NOMO-1 treated with dmso at 0.1 percent for 144 hours (cell line): ENCODE measurements around the gene RALGAPA1.
"Not testable (repeated sequence)": the region's sequence is repeated elsewhere in the genome, so short reads cannot be mapped to it uniquely, and the experiment has no call there.

Experiments used
- DNase-seq: peaks from one replicate; lab custom pipeline; 2025; ENCODE audit not compliant: unreplicated experiment; lab: John Stamatoyannopoulos, UW

Gene RALGAPA1

GRCh38 chr14:35704793-35705493 is 104.2 kb downstream of the RALGAPA1 start:
- DNase-seq = no peak

GRCh38 chr14:35701531-35701930 is 107.6 kb downstream of the RALGAPA1 start:
- no peak for DNase-seq

- DNase-seq = no peak
These were observed 109.2 kb downstream of the RALGAPA1 start for GRCh38 chr14:35699791-35700444.

GRCh38 chr14:35696575-35696974 is 112.5 kb downstream of the RALGAPA1 start:
- no peak for DNase-seq

GRCh38 chr14:35696119-35696518 is 113.0 kb downstream of the RALGAPA1 start:
- no peak for DNase-seq

- no peak for DNase-seq
These were observed 113.4 kb downstream of the RALGAPA1 start for GRCh38 chr14:35695647-35696046.

GRCh38 chr14:35695072-35695471 is 114.0 kb downstream of the RALGAPA1 start:
- DNase-seq = no peak

- DNase-seq = no peak
These were observed 120.1 kb downstream of the RALGAPA1 start for GRCh38 chr14:35689000-35689460.

GRCh38 chr14:35688126-35688826 is 120.8 kb downstream of the RALGAPA1 start:
- no peak for DNase-seq

- peak; percentile 1 for DNase-seq
These were observed 121.7 kb downstream of the RALGAPA1 start for GRCh38 chr14:35687335-35687939.

- not testable (repeated sequence) for DNase-seq
These were observed 125.4 kb downstream of the RALGAPA1 start for GRCh38 chr14:35683688-35684087.

GRCh38 chr14:35682802-35683201 is 126.3 kb downstream of the RALGAPA1 start:
- DNase-seq = no peak

GRCh38 chr14:35678403-35679028 is 130.6 kb downstream of the RALGAPA1 start:
- DNase-seq = peak; percentile 2

GRCh38 chr14:35669782-35670181 is 139.3 kb downstream of the RALGAPA1 start:
- no peak for DNase-seq

- DNase-seq = no peak
These were observed 142.6 kb downstream of the RALGAPA1 start for GRCh38 chr14:35666429-35667043.

GRCh38 chr14:35661875-35662274 is 147.2 kb downstream of the RALGAPA1 start:
- DNase-seq = no peak

- DNase-seq = no peak
These were observed 156.1 kb downstream of the RALGAPA1 start for GRCh38 chr14:35653045-35653444.

- no peak for DNase-seq
These were observed 165.6 kb downstream of the RALGAPA1 start for GRCh38 chr14:35643513-35643912.

- DNase-seq = no peak
These were observed 171.2 kb downstream of the RALGAPA1 start for GRCh38 chr14:35637851-35638250.

- no peak for DNase-seq
These were observed 171.8 kb downstream of the RALGAPA1 start for GRCh38 chr14:35637269-35637668.

GRCh38 chr14:35632676-35633075 is 176.4 kb downstream of the RALGAPA1 start:
- no peak for DNase-seq
